Measurements from ENCODE around the gene UBE2QL1. TPM values are rescaled to one million over a fixed set of nuclear protein-coding genes. Genes with fewer than 3 reads are reported as not detected.

The UBE2QL1 gene
- total RNA-seq, 1 donor from 2014 or later, result not detected

DNA sequence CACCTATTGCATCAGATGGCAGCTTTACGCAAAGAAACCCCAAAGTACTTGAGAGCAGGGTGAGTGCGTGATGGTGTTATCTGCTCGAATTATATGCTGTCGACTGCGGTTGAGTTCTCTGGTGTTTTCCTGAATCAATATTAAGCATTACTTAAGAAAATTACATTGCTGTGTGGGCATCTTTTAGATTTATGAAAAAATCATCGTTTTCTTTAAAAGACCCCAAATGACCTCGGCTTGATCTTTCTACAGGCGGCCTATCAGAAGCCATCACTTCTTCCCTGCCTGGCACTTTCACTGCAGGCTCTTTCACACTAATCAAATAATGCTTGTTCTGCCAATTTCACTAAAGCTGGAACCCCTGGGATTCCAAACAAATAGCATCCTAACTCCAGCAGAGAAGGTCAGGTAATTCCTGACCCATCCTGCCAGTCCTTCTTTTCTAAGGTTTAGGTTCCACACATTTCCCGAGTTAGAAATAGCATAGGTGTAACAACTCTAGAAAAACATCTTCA, 1.7 kb downstream of the UBE2QL1 start:
- no peak overlapping the region for H3K27ac Mint-ChIP-seq (ENCODE audit: unreplicated experiment)
- peaks cover 2% of the 10 kb centered on the region for H3K36me3 Mint-ChIP-seq (ENCODE audit: unreplicated experiment)
- H3K9me3 Mint-ChIP-seq (ENCODE audit: unreplicated experiment), result no peaks in the 10 kb centered on the region
- peaks cover 3% of the 10 kb centered on the region for H3K4me1 Mint-ChIP-seq (ENCODE audit: unreplicated experiment)
- TF ChIP-seq, protein P1, sequence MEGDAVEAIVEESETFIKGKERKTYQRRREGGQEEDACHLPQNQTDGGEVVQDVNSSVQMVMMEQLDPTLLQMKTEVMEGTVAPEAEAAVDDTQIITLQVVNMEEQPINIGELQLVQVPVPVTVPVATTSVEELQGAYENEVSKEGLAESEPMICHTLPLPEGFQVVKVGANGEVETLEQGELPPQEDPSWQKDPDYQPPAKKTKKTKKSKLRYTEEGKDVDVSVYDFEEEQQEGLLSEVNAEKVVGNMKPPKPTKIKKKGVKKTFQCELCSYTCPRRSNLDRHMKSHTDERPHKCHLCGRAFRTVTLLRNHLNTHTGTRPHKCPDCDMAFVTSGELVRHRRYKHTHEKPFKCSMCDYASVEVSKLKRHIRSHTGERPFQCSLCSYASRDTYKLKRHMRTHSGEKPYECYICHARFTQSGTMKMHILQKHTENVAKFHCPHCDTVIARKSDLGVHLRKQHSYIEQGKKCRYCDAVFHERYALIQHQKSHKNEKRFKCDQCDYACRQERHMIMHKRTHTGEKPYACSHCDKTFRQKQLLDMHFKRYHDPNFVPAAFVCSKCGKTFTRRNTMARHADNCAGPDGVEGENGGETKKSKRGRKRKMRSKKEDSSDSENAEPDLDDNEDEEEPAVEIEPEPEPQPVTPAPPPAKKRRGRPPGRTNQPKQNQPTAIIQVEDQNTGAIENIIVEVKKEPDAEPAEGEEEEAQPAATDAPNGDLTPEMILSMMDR (IDR thresholded peaks at IDR 0.05), result no peak
- no peak overlapping the region for H3K4me3 Mint-ChIP-seq (ENCODE audit: unreplicated experiment)
- peaks cover 45% of the 10 kb centered on the region for H3K27me3 Mint-ChIP-seq (ENCODE audit: unreplicated experiment)
- DNase-seq (ENCODE audit: extremely low spot score, unreplicated experiment), result peak; percentile 19

DNA sequence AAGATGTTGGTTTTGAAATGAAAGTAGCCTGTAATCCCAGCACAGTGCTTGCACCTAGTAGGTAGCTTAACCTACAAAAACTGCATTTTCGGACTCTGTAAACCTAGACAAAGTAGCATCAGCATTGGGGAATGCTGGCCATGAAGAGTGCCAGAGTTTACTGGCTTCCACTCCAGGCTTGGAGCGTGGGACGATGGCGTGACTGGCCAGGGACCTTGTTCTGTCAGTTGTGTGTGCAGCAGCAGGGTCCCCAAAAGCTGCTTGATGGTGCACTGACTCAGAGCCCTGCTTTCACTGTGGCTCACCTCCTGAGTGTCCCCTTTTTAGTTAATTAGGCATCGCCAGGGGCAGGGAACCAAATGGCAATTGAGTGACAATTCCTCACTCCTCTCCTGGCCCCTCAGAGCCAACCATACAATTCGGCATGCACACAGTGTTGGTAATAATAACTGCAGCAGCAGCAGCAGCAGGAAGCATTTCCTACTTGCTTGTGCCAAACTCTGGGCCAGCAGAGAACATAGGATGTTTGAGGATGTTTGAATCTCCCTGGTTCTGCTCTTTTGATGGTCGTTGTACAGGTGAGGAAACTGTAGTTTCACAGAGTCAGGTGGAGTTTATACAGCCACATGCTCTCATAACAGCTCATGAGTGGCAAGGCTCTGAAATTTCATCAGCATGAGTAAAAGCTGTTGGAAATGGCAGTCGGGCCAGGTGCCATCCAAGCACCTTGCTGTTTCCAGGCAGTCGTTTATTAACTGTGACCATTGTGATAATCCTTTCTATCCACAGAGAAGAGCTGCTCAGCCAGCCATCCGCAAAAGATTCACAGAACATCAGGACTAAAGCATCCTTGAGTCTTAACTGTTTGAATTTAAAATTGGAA, 4.2 kb downstream of the UBE2QL1 start:
- H3K4me1 Mint-ChIP-seq (ENCODE audit: unreplicated experiment), result peaks cover 3% of the 10 kb centered on the region
- H3K9me3 Mint-ChIP-seq (ENCODE audit: unreplicated experiment), result no peaks in the 10 kb centered on the region
- no peak overlapping the region for H3K27ac Mint-ChIP-seq (ENCODE audit: unreplicated experiment)
- H3K4me3 Mint-ChIP-seq (ENCODE audit: unreplicated experiment), result no peak overlapping the region
- TF ChIP-seq, protein P1 (IDR thresholded peaks at IDR 0.05), result no peak
- peaks cover 2% of the 10 kb centered on the region for H3K36me3 Mint-ChIP-seq (ENCODE audit: unreplicated experiment)
- peak; percentile 51 for DNase-seq (ENCODE audit: extremely low spot score, unreplicated experiment)
- H3K27me3 Mint-ChIP-seq (ENCODE audit: unreplicated experiment), result peaks cover 56% of the 10 kb centered on the region

DNA sequence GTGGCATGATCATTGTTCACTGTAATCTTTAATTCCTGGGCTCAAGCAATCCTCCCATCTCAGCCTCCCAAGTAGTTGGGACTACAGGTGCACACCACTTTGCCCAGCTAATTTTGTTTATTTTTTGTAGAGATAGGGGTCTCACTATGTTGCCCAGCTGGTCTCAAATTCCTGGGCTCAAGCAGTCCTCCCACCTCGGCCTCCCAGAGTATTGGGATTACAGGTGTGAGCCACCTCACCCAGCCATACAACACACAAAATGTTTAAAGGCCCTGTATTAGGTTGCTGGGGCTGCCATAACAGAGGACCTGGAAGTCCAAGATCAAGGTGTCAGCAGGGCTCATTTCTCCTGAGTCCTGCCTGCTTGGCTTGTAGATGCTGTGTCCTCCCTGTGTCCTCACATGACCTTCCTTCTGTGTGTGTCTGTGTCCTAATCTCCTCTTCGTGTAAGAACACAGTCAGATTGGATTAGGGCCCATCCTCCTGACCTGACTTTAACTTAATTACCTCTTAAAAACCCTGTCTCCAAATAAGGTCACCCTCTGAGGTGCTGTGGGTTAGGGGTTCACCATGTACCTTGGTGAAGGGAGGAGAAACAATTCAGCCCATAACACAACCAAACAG, 5.4 kb downstream of the UBE2QL1 start:
- no peak overlapping the region for H3K27ac Mint-ChIP-seq (ENCODE audit: unreplicated experiment)
- no peaks in the 10 kb centered on the region for H3K9me3 Mint-ChIP-seq (ENCODE audit: unreplicated experiment)
- peaks cover 3% of the 10 kb centered on the region for H3K4me1 Mint-ChIP-seq (ENCODE audit: unreplicated experiment)
- H3K27me3 Mint-ChIP-seq (ENCODE audit: unreplicated experiment), result peaks cover 53% of the 10 kb centered on the region
- peaks cover 2% of the 10 kb centered on the region for H3K36me3 Mint-ChIP-seq (ENCODE audit: unreplicated experiment)
- TF ChIP-seq, protein P1 (IDR thresholded peaks at IDR 0.05), result no peak
- DNase-seq (ENCODE audit: extremely low spot score, unreplicated experiment), result peak; percentile 36
- H3K4me3 Mint-ChIP-seq (ENCODE audit: unreplicated experiment), result no peak overlapping the region

DNA sequence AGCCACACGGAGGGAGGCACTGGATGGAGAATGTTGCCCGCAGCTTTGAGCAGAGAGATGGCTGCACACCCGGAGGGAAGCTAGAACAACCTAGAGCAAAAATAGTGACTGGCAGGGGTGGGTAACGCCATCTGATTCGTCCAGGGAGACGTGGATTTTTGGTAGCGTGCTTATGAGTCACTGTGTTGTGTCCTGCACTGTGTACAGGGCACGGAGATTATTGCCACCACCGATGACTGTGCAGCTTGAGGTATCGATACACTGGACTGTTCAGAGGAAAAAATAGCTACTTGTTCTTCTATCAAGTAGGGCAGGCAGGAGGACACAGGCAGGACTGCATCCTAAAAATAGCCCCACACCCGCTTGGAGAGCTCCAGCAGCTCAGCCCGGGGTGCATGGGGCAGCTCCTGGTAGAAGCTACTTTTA, 6.0 kb downstream of the UBE2QL1 start:
- peaks cover 49% of the 10 kb centered on the region for H3K27me3 Mint-ChIP-seq (ENCODE audit: unreplicated experiment)
- H3K4me1 Mint-ChIP-seq (ENCODE audit: unreplicated experiment), result peaks cover 1% of the 10 kb centered on the region

More for the DNA sequence above, 6.0 kb downstream of the UBE2QL1 start:
- Mint-ChIP-seq H3K27ac (ENCODE audit: unreplicated experiment) (no peak overlapping the region), H3K4me3 (ENCODE audit: unreplicated experiment) (no peak overlapping the region), H3K36me3 (ENCODE audit: unreplicated experiment) (peaks cover 2% of the 10 kb centered on the region), H3K9me3 (ENCODE audit: unreplicated experiment) (no peaks in the 10 kb centered on the region)
- DNase-seq (ENCODE audit: extremely low spot score, unreplicated experiment), result peak; percentile 57
- TF ChIP-seq, protein P1 (IDR thresholded peaks at IDR 0.05), result no peak
